Sigmoid colon (tissue), 7 donors: ENCODE data around the gene C1orf232. TPM values are rescaled to one million over a fixed set of nuclear protein-coding genes. Genes with fewer than 3 reads are reported as not detected.
A peak's percentile ranks its signal among the peaks of the same experiment; 100 is the strongest.

Source experiments
- DNase-seq: peaks from one replicate; pipeline ENCODE4 v3.0.0-alpha.2; 2019
- H3K27ac ChIP-seq, 4 donors: fragments of 200-600 bp; sonication (generic); one replicate each; pipeline ENCODE4 v1.5.1; 2016 to 2019; ENCODE audit warnings: mild to moderate bottlenecking in 1 of 4
- H3K27me3 ChIP-seq, 3 donors: fragments of 200-600 bp; sonication (generic); one replicate each; pipeline ENCODE4 v1.5.1; 2019; ENCODE audit warnings: mild to moderate bottlenecking in 1 of 3
- H3K36me3 ChIP-seq, 4 donors: fragments of 200-600 bp; sonication (generic); one replicate each; pipeline ENCODE4 v1.5.1; 2016 to 2019
- H3K4me1 ChIP-seq, 4 donors: fragments of 200-600 bp; sonication (generic); one replicate each; pipeline ENCODE4 v1.5.1; 2017 to 2019
- H3K4me3 ChIP-seq, 4 donors: fragments of 200-600 bp; sonication (generic); one replicate each; pipeline ENCODE4 v1.5.1; 2017 to 2019; ENCODE audit warnings: mild to moderate bottlenecking in 2 of 4, moderate library complexity in 1 of 4
- H3K9me3 ChIP-seq, 4 donors: fragments of 200-600 bp in 3 of 4; sonication (generic) in 3 of 4; one replicate each; pipeline versions ENCODE4 v1.5.1 to v1.6.1; 2013 to 2019
- EP300 ChIP-seq, 4 donors: sonication (generic); formaldehyde crosslinking; IDR thresholded peaks; one replicate each; pipeline ENCODE4 v1.6.1; 2017; ENCODE audit warnings: antibody characterized with exemption in 4 of 4
- POLR2A ChIP-seq, 2 donors: fragments of 450-650 bp; IDR thresholded peaks; one replicate each; pipeline ENCODE4 v1.6.1; 2016; ENCODE audit warnings: antibody characterized with exemption in 2 of 2, mild to moderate bottlenecking in 2 of 2, moderate library complexity in 2 of 2
- POLR2AphosphoS5 ChIP-seq, 4 donors: sonication (generic); formaldehyde crosslinking; IDR thresholded peaks; one replicate each; pipeline ENCODE4 v1.6.1; 2017; ENCODE audit warnings: antibody characterized with exemption in 4 of 4
- WGBS, 2 donors: extraction: QIAGEN DNeasy Blood & Tissue Kit; methylation state at CpG; one replicate each; pipeline ENCODE4 v1.1.7; 2013; 5-methylcytosine and 5-hydroxymethylcytosine counted together
- intact Hi-C: fragments of 100-400 bp; cut with DNase I; formaldehyde crosslinking; loops from one replicate; pipeline ENCODE4 v1.15.1; 2023
- polyA plus RNA-seq, 3 donors: library from polyadenylated mRNA; stranded (reverse); fragments of 200-250 nt; gene quantifications; one replicate each; pipeline ENCODE4 v1.2.3, GENCODE V29; 2013
- total RNA-seq, 4 donors: library from RNA; depleted of rRNA; stranded (reverse); fragments of >200 nt; gene quantifications; one replicate each; pipeline ENCODE4 v1.1.0, GENCODE V29; 2016
- TF ChIP-seq, protein P1 (sequence below), 4 experiments: fragments of 450-650 bp in 3 of 4; fragments of 200-600 bp in 1 of 4; IDR thresholded peaks; one replicate each; pipeline ENCODE4 v1.5.1; 2016 to 2019; ENCODE audit warnings: antibody characterized with exemption in 4 of 4, mild to moderate bottlenecking in 3 of 4, moderate library complexity in 2 of 4
- donor health status: healthy with polysubstance abuse.
- donor health status: Bipolar disorder and iron deficiency.
- donor health status: healthy.

Gene C1orf232
- total and polyA plus RNA-seq, 7 donors, result not detected

DNA sequence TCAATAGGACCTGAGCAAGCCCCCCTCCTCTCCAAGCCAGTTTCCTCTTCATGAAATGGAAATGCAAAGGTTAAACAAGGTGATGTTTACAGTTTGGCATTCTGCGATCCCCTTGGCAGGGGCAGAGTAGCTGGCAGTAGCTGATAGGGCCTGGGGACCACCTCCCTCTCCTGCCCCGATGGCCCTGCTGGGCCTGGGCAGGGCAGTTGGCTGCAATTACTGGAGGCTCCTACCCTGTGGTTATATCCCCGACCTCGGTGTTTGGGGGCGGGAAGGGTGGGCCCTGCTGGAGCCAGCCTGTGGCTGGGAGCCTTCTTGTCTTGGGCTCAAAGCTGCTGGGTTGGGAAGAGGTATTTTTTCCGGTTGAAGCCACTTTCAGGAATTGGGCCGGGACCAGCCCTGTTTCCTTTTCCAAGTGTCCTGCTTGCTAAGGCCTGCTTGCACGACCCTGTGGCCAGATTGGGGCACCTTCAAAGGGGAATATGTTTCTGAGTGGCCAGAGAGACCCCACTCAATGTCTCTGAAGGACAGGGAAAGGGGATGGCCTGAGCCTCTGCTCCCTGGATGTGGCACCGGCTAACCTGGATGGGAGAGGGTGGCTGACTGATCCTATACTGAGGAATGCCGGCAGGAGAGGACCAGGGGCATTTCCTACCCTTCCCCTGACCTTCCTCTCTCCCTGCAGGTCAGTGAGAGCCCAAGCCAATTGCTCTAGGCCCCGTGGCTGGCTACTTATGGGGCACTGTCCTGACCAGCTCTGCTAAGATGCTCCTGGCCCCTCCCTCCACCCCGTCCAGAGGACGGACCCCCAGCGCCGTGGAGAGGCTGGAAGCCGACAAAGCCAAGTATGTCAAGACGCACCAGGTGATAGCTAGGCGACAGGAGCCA lies 8.0 kb downstream of the C1orf232 start:
- H3K4me3 ChIP-seq, result peak overlapping the region; percentile 29 to 59 (median 54)
- no peaks in the 10 kb centered on the region for H3K9me3 ChIP-seq
- no peak for DNase-seq
- no peaks in the 10 kb centered on the region for H3K36me3 ChIP-seq
- intact Hi-C loops, result loop anchor here (5.0 to 10.0 kb wide), 2 partner anchors 123 to 164 kb away; no protein-coding TSS in a partner anchor
- peaks cover 7 to 24% (median 16%) of the 10 kb centered on the region in 3 donors for H3K27me3 ChIP-seq
- H3K4me1 ChIP-seq, result peaks cover 0 to 28% (median 19%) of the 10 kb centered on the region in 4 donors
- TF ChIP-seq, protein P1, sequence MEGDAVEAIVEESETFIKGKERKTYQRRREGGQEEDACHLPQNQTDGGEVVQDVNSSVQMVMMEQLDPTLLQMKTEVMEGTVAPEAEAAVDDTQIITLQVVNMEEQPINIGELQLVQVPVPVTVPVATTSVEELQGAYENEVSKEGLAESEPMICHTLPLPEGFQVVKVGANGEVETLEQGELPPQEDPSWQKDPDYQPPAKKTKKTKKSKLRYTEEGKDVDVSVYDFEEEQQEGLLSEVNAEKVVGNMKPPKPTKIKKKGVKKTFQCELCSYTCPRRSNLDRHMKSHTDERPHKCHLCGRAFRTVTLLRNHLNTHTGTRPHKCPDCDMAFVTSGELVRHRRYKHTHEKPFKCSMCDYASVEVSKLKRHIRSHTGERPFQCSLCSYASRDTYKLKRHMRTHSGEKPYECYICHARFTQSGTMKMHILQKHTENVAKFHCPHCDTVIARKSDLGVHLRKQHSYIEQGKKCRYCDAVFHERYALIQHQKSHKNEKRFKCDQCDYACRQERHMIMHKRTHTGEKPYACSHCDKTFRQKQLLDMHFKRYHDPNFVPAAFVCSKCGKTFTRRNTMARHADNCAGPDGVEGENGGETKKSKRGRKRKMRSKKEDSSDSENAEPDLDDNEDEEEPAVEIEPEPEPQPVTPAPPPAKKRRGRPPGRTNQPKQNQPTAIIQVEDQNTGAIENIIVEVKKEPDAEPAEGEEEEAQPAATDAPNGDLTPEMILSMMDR (IDR thresholded peaks at IDR 0.05), result no peak
- no peak for TF ChIP-seq POLR2AphosphoS5 (IDR thresholded peaks at IDR 0.05)
- TF ChIP-seq POLR2A (IDR thresholded peaks at IDR 0.05), result no peak
- TF ChIP-seq EP300 (IDR thresholded peaks at IDR 0.05), result no peak
- peak overlapping the region in 3 of 4 donors; percentile 45 to 68 (median 55) for H3K27ac ChIP-seq
- WGBS, 2 donors, result 54 to 65% methylated on average over 18 of the region's 18 CpGs

DNA sequence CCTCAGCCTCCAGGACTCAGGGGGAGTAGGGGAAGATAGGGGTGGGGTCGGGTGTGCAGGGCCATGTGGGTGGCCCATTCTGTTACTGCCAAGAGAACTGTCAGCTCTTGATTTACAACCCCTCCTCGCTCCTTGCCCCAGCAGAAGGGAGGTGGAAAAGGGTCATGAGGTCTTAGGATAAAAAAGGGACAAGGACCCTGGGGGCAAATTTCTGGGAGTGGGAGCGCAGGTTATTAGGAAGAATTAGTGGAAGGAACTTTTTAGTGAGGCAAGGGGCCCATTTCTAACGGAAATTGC lies 9.1 kb downstream of the C1orf232 start:
- H3K27me3 ChIP-seq, result peaks cover 7 to 30% (median 16%) of the 10 kb centered on the region in 3 donors
- DNase-seq, result no peak
- peak overlapping the region in 3 of 4 donors; percentile 14 to 59 (median 54) for H3K4me3 ChIP-seq
- H3K27ac ChIP-seq, result peak overlapping the region in 2 of 4 donors; percentile 17 to 45
- intact Hi-C loops, result loop anchor here (5.0 to 10.0 kb wide), 2 partner anchors 122 to 165 kb away; no protein-coding TSS in a partner anchor
- peaks cover 0 to 28% (median 19%) of the 10 kb centered on the region in 4 donors for H3K4me1 ChIP-seq
- no peak for TF ChIP-seq POLR2A (IDR thresholded peaks at IDR 0.05)
- no peak for TF ChIP-seq EP300 (IDR thresholded peaks at IDR 0.05)
- no peak for TF ChIP-seq POLR2AphosphoS5 (IDR thresholded peaks at IDR 0.05)
- TF ChIP-seq, protein P1 (IDR thresholded peaks at IDR 0.05), result no peak
- no peaks in the 10 kb centered on the region for H3K36me3 ChIP-seq
- no peaks in the 10 kb centered on the region for H3K9me3 ChIP-seq
- WGBS, 2 donors, result 67 to 77% methylated on average over 4 of the region's 4 CpGs

DNA sequence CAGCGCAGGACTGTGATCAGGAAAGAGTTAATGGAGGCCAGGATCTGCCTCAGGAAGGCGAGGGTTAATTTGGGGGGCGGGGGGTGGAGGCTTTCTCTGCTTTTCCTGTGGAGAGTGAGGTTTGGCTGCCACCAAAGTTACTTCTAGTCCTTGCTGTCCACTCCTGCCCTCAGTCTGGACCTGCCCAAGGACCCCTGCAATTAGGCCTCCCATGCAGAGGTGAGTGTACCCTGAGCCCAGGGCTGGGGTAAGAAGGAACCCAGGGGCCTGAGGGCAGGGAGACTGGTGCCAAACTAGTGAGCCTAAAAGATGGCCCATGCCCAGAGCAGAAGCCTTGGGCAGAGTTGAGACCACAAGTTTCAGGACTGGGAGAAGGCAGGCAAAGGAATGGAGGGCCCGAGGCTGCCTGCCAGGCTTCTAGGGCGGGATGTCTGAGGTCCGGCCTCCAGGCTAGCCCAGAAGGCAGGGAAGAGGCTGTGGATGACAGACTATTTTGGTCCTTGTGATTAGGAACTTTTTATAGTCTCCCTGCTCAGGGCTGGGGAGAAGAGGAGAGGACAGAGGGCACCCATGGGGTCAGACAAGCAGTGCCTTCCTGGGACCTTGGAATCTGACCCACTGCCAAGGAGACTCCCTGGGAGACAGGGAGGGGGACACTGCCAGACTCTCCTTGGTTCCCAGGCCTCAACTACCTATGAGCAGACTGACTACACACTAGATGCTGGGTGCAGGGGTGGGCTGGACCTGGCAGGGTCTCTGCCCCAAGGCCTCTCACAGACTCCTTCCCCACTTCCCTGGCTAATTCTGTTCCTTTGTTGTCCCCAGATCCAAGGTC lies 9.6 kb downstream of the C1orf232 start, which contains the start of gene FAM110D:
Gene FAM110D, plus strand, starts transcription at position 172 of the 835 bp plus-strand sequence. CDS start 2,213 bp downstream, outside the sequence.
- intact Hi-C loops, result no loop called here
- peak; percentile 49 for DNase-seq
- H3K9me3 ChIP-seq, result no peaks in the 10 kb centered on the region
- H3K27ac ChIP-seq, result peak within 1 kb of the TSS in 3 of 4 donors; percentile 17 to 45 (median 18)
- 67 to 71% methylated on average over 6 of the region's 6 CpGs for WGBS, 2 donors
- peaks cover 7 to 30% (median 16%) of the 10 kb centered on the region in 3 donors for H3K27me3 ChIP-seq
- H3K36me3 ChIP-seq, result no peaks in the 10 kb centered on the region
- H3K4me3 ChIP-seq, result peak within 1 kb of the TSS in 3 of 4 donors; percentile 14 to 59 (median 54)
- H3K4me1 ChIP-seq, result peaks cover 0 to 22% (median 17%) of the 10 kb centered on the region in 4 donors
- TF ChIP-seq POLR2AphosphoS5 (IDR thresholded peaks at IDR 0.05) (peak in 1 of 4 donors; percentile 31), EP300 (IDR thresholded peaks at IDR 0.05) (no peak)
- TF ChIP-seq, protein P1 (IDR thresholded peaks at IDR 0.05), result no peak

DNA sequence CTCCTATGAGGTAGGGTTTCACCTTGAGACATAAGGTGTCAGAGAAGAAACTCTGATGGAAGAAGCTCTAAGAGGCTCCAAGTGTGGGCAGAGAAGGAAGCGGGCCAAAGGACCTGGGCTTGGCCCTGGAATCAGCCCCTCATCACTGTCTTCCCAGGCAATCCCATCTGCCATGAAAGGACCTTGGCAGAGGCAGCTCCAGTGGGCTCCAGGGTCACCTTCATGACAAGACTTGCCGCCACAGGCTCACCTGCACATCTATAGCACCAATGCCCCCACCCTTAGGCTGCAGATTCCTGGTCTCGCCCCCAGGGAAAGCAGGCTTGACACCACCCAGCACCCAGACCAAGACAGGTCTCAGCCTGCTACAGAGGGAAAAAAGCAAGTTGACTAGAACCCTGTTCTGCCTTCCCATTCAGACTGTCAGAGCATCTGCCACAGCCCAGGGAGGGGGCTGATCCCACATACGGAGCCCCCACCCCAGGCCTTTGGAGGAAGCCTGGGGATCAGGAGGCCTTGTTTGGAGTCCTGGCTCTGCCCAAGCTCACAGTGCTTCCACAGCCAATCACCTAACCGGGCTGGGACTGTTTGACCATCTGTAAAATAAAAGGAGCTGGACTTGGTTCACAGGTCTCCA lies 10.4 kb downstream of the C1orf232 start:
- TF ChIP-seq POLR2AphosphoS5 (IDR thresholded peaks at IDR 0.05), result no peak
- no peak for TF ChIP-seq EP300 (IDR thresholded peaks at IDR 0.05)
- no peak for TF ChIP-seq POLR2A (IDR thresholded peaks at IDR 0.05)
- TF ChIP-seq, protein P1 (IDR thresholded peaks at IDR 0.05), result no peak
- peak; percentile 37 for DNase-seq
- H3K36me3 ChIP-seq, result no peaks in the 10 kb centered on the region
- H3K27ac ChIP-seq, result peak overlapping the region in 2 of 4 donors; percentile 7 to 45
- intact Hi-C loops, result no loop called here
- peaks cover 0 to 17% (median 12%) of the 10 kb centered on the region in 4 donors for H3K4me1 ChIP-seq
- H3K27me3 ChIP-seq, result peaks cover 7 to 30% (median 16%) of the 10 kb centered on the region in 3 donors
- peak overlapping the region in 2 of 4 donors; percentile 14 to 54 for H3K4me3 ChIP-seq
- WGBS, 2 donors, result 89 to 90% methylated on average over 5 of the region's 5 CpGs
- H3K9me3 ChIP-seq, result no peaks in the 10 kb centered on the region
